Muscle layer of duodenum (tissue), 2 donors: ENCODE data around the gene KDM6B.

Experiments used
- H3K27ac ChIP-seq: one replicate; pipeline ENCODE4 v1.7.0; 2013; ENCODE audit warnings: mild to moderate bottlenecking, low read length
- H3K27me3 ChIP-seq: one replicate; pipeline ENCODE4 v1.7.0; 2013; ENCODE audit warnings: low read depth, mild to moderate bottlenecking, control low read depth, low read length
- H3K36me3 ChIP-seq, 2 donors: one replicate each; pipeline ENCODE4 v1.7.0; 2013; ENCODE audit warnings: low read length in 2 of 2, control low read depth in 1 of 2, mild to moderate bottlenecking in 1 of 2; ENCODE audit not compliant: insufficient read depth in 2 of 2, control insufficient read depth in 1 of 2
- H3K4me1 ChIP-seq, 2 donors: one replicate each; pipeline ENCODE4 v1.7.0; 2013; ENCODE audit warnings: low read length in 2 of 2, mild to moderate bottlenecking in 2 of 2, control low read depth in 1 of 2, moderate library complexity in 1 of 2; ENCODE audit not compliant: insufficient read depth in 2 of 2, control insufficient read depth in 1 of 2
- H3K4me3 ChIP-seq, 2 donors: one replicate each; pipeline ENCODE4 v1.7.0; 2013; ENCODE audit warnings: low read length in 2 of 2, low read depth in 1 of 2, mild to moderate bottlenecking in 1 of 2
- H3K9me3 ChIP-seq, 2 donors: one replicate each; pipeline ENCODE4 v1.7.0; 2013; ENCODE audit warnings: low read length in 2 of 2, control low read depth in 1 of 2, mild to moderate bottlenecking in 1 of 2; ENCODE audit not compliant: control insufficient read depth in 1 of 2
- donor health status: healthy.

Gene KDM6B

DNA sequence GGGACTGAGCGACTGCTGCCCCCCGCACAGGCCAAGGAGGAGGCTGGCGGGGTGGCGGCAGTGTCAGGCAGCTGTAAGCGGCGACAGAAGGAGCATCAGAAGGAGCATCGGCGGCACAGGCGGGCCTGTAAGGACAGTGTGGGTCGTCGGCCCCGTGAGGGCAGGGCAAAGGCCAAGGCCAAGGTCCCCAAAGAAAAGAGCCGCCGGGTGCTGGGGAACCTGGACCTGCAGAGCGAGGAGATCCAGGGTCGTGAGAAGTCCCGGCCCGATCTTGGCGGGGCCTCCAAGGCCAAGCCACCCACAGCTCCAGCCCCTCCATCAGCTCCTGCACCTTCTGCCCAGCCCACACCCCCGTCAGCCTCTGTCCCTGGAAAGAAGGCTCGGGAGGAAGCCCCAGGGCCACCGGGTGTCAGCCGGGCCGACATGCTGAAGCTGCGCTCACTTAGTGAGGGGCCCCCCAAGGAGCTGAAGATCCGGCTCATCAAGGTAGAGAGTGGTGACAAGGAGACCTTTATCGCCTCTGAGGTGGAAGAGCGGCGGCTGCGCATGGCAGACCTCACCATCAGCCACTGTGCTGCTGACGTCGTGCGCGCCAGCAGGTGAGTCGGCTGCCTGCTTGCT is 15.2 kb downstream of the KDM6B start:
- H3K27ac ChIP-seq, result no peak overlapping the region
- peaks cover 0 to 22% of the 10 kb centered on the region in 2 donors for H3K4me1 ChIP-seq
- H3K36me3 ChIP-seq, result peaks cover 35 to 85% of the 10 kb centered on the region in 2 donors
- no peak overlapping the region for H3K4me3 ChIP-seq
- H3K27me3 ChIP-seq, result no peaks in the 10 kb centered on the region
- no peaks in the 10 kb centered on the region for H3K9me3 ChIP-seq

DNA sequence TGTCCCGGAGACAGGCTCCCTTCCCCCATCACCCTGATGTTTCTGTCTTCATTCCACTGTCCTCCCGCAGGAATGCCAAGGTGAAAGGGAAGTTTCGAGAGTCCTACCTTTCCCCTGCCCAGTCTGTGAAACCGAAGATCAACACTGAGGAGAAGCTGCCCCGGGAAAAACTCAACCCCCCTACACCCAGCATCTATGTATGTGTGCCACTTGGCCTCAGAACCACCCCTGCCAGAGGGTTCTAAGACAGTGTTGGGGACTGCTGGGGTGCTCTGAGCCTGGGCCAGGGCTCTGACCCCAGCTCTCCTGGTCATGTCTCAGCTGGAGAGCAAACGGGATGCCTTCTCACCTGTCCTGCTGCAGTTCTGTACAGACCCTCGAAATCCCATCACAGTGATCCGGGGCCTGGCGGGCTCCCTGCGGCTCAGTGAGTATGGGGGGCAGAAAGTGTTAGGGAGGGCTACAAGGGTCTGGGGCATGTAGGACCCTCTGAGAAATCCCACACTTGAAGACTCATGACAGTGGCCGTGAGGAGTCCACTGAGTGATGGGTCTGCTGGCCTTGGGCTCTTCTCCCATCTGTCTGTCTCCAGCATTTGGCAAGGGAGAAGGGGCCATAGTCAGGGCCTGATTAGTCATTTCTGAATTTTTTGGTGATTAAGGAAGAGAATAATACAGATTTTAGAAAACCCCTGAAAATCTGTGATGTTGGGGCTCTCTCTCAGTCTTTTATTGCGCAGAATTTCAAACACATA is 15.9 kb downstream of the KDM6B start:
- Histone ChIP-seq H3K27ac (no peak overlapping the region), H3K36me3 (peaks cover 35 to 82% of the 10 kb centered on the region in 2 donors)

DNA sequence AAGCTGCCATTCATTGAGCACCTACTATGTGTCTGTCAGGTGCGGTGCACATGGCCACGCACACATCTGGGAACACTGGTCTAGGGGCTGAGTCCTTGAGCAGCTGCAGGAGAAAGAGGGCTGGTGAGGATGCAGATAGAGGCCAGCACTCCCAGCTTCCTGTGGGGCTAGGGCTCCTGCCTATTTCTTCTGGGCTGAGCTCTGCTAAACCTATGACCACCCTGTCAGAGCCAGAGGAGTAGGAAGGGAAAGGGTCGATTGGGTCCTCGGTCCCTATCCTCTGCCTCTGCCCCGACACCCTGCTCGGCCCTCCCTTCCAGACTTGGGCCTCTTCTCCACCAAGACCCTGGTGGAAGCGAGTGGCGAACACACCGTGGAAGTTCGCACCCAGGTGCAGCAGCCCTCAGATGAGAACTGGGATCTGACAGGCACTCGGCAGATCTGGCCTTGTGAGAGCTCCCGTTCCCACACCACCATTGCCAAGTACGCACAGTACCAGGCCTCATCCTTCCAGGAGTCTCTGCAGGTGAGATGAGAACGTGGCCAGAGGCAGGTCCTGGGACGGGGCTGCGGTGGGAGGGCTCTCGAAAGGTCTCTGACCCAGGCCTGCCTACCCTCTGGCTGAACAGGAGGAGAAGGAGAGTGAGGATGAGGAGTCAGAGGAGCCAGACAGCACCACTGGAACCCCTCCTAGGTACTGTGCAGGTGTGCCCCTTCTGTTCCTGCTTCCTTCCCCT is 16.9 kb downstream of the KDM6B start:
- H3K9me3 ChIP-seq, result no peaks in the 10 kb centered on the region
- H3K36me3 ChIP-seq, result peaks cover 35 to 72% of the 10 kb centered on the region in 2 donors
- H3K27ac ChIP-seq, result no peak overlapping the region
- H3K4me1 ChIP-seq, result peaks cover 5 to 24% of the 10 kb centered on the region in 2 donors
- H3K4me3 ChIP-seq, result no peak overlapping the region
- no peaks in the 10 kb centered on the region for H3K27me3 ChIP-seq

More for the DNA sequence above, 15.9 kb downstream of the KDM6B start:
- peaks cover 0 to 23% of the 10 kb centered on the region in 2 donors for H3K4me1 ChIP-seq
- no peaks in the 10 kb centered on the region for H3K9me3 ChIP-seq
- H3K4me3 ChIP-seq, result no peak overlapping the region
- H3K27me3 ChIP-seq, result no peaks in the 10 kb centered on the region

DNA sequence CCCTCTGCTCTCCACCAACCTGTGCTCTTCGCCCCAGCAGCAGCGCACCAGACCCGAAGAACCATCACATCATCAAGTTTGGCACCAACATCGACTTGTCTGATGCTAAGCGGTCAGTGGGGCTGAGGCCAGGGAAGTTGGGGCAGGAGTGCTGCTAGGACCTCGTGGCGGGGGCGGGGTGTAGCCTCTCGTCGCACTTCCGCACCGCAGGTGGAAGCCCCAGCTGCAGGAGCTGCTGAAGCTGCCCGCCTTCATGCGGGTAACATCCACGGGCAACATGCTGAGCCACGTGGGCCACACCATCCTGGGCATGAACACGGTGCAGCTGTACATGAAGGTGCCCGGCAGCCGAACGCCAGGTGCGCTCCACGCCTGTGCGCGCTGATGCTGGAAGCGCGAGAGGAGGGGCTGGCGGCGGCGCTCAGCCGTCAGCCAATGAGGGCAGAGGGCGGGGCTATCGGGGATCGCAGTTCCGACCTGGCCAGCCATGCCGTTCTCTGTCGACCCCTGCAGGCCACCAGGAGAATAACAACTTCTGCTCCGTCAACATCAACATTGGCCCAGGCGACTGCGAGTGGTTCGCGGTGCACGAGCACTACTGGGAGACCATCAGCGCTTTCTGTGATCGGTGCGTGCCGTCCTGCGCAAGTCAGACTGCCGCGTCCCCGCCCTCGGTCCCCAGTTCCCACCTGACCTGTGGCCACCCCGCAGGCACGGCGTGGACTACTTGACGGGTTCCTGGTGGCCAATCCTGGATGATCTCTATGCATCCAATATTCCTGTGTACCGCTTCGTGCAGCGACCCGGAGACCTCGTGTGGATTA is 17.6 kb downstream of the KDM6B start:
- Histone ChIP-seq H3K4me1 (peaks cover 10 to 32% of the 10 kb centered on the region in 2 donors), H3K9me3 (no peaks in the 10 kb centered on the region), H3K27me3 (no peaks in the 10 kb centered on the region), H3K36me3 (peaks cover 32 to 65% of the 10 kb centered on the region in 2 donors), H3K4me3 (peak overlapping the region in 1 of 2 donors; percentile 36), H3K27ac (no peak overlapping the region)

DNA sequence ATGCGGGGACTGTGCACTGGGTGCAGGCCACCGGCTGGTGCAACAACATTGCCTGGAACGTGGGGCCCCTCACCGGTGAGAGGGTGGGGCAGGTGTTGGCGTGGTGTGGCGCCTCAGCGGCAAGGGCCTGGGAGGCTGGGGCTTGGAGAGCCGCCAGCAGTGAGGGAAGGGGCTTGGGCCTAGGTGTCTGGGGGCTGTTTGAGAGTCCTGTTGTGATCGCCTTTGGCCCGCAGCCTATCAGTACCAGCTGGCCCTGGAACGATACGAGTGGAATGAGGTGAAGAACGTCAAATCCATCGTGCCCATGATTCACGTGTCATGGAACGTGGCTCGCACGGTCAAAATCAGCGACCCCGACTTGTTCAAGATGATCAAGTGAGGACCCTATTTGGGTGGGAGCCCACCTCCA is 18.2 kb downstream of the KDM6B start:
- Histone ChIP-seq H3K27ac (no peak overlapping the region), H3K4me1 (peaks cover 10 to 32% of the 10 kb centered on the region in 2 donors), H3K9me3 (no peaks in the 10 kb centered on the region), H3K36me3 (peaks cover 32 to 59% of the 10 kb centered on the region in 2 donors), H3K27me3 (no peaks in the 10 kb centered on the region), H3K4me3 (peak overlapping the region in 1 of 2 donors; percentile 36)

DNA sequence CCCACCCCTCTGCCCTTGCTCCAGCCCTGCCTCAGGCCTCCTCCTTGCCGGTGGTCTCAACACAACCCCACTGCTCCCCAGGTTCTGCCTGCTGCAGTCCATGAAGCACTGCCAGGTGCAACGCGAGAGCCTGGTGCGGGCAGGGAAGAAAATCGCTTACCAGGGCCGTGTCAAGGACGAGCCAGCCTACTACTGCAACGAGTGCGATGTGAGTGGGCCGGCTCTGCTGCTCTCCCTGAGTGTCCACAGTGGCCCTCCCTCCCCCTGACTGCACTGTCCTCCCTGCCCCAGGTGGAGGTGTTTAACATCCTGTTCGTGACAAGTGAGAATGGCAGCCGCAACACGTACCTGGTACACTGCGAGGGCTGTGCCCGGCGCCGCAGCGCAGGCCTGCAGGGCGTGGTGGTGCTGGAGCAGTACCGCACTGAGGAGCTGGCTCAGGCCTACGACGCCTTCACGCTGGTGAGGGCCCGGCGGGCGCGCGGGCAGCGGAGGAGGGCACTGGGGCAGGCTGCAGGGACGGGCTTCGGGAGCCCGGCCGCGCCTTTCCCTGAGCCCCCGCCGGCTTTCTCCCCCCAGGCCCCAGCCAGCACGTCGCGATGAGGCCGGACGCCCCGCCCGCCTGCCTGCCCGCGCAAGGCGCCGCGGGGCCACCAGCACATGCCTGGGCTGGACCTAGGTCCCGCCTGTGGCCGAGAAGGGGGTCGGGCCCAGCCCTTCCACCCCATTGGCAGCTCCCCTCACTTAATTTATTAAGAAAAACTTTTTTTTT is 19.1 kb downstream of the KDM6B start:
- H3K27me3 ChIP-seq, result no peaks in the 10 kb centered on the region
- H3K4me1 ChIP-seq, result peaks cover 10 to 33% of the 10 kb centered on the region in 2 donors
- no peak overlapping the region for H3K4me3 ChIP-seq
- no peak overlapping the region for H3K27ac ChIP-seq
- peaks cover 32 to 53% of the 10 kb centered on the region in 2 donors for H3K36me3 ChIP-seq
- no peaks in the 10 kb centered on the region for H3K9me3 ChIP-seq

DNA sequence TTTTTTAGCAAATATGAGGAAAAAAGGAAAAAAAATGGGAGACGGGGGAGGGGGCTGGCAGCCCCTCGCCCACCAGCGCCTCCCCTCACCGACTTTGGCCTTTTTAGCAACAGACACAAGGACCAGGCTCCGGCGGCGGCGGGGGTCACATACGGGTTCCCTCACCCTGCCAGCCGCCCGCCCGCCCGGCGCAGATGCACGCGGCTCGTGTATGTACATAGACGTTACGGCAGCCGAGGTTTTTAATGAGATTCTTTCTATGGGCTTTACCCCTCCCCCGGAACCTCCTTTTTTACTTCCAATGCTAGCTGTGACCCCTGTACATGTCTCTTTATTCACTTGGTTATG is 19.6 kb downstream of the KDM6B start:
- H3K27ac ChIP-seq, result no peak overlapping the region
- peaks cover 14 to 38% of the 10 kb centered on the region in 2 donors for H3K4me1 ChIP-seq
- H3K4me3 ChIP-seq, result no peak overlapping the region
- H3K36me3 ChIP-seq, result peaks cover 32 to 48% of the 10 kb centered on the region in 2 donors
- no peaks in the 10 kb centered on the region for H3K27me3 ChIP-seq
- H3K9me3 ChIP-seq, result no peaks in the 10 kb centered on the region

DNA sequence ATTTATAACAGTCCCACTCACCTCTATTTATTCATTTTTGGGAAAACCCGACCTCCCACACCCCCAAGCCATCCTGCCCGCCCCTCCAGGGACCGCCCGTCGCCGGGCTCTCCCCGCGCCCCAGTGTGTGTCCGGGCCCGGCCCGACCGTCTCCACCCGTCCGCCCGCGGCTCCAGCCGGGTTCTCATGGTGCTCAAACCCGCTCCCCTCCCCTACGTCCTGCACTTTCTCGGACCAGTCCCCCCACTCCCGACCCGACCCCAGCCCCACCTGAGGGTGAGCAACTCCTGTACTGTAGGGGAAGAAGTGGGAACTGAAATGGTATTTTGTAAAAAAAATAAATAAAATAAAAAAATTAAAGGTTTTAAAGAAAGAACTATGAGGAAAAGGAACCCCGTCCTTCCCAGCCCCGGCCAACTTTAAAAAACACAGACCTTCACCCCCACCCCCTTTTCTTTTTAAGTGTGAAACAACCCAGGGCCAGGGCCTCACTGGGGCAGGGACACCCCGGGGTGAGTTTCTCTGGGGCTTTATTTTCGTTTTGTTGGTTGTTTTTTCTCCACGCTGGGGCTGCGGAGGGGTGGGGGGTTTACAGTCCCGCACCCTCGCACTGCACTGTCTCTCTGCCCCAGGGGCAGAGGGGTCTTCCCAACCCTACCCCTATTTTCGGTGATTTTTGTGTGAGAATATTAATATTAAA is 20.2 kb downstream of the KDM6B start:
- Histone ChIP-seq H3K9me3 (no peaks in the 10 kb centered on the region), H3K27ac (no peak overlapping the region), H3K27me3 (no peaks in the 10 kb centered on the region), H3K4me1 (peaks cover 18 to 42% of the 10 kb centered on the region in 2 donors), H3K36me3 (peaks cover 32 to 42% of the 10 kb centered on the region in 2 donors), H3K4me3 (no peak overlapping the region)

DNA sequence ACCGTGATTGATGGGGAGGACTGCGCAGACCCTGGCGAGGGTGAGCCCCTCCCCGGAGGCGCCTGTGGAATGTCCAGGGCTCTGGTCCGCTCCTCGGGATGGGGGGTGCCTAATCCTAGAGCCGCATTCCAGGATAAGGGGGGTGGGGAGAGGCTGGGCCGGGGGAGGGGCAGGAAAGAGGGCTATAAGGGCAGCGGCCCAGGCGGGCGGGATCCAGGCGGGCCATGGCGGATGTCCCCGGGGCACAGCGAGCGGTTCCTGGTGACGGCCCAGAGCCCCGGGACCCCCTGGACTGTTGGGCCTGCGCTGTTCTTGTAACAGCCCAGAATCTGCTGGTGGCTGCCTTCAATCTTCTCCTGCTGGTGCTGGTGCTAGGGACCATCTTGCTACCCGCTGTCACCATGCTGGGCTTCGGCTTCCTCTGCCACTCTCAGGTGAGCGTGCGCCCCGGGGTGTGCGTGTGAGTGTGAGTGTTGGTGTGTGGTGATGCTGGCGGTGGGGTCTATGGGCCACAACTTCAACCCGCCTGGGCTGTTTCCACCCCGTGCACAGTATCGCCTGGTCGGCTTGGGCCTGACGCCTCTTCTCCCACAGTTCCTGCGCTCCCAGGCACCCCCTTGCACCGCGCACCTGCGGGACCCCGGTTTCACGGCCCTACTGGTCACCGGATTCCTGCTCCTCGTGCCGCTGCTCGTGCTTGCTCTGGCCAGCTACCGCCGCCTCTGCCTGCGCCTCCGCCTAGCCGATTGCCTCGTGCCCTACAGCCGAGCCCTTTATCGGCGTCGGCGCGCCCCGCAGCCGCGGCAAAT is 21.0 kb downstream of the KDM6B start, which contains the start of gene TMEM88:
Gene TMEM88 (plus strand): TSS at position 216 of the 809 bp plus-strand sequence. CDS start 9 bp downstream, at position 225.
- no peaks in the 10 kb centered on the region for H3K27me3 ChIP-seq
- no peak within 1 kb of the TSS for H3K27ac ChIP-seq
- H3K4me3 ChIP-seq, result peak within 1 kb of the TSS; percentile 90 to 97
- H3K36me3 ChIP-seq, result peaks cover 25 to 38% of the 10 kb centered on the region in 2 donors
- peaks cover 18 to 42% of the 10 kb centered on the region in 2 donors for H3K4me1 ChIP-seq
- no peaks in the 10 kb centered on the region for H3K9me3 ChIP-seq
